GM21825 (cell line): ENCODE measurements around the gene CRPPA.

Experiments used
- ATAC-seq: cut with Tn5 transposase; IDR thresholded peaks from one replicate; pipeline ENCODE4 v1.9.1; 2021; ENCODE audit warnings: mild to moderate bottlenecking, moderate library complexity; ENCODE audit not compliant: unreplicated experiment

The CRPPA gene

GRCh38 chr7:16423761-16424160, 2.4 kb upstream of the CRPPA start:
- ATAC-seq, result no peak

GRCh38 chr7:16422917-16423316, 1.6 kb upstream of the CRPPA start:
- no peak for ATAC-seq

- ATAC-seq, result no peak
Observed at GRCh38 chr7:16422103-16422435, 731 bp upstream of the CRPPA start.

- ATAC-seq, result peak; percentile 88
Observed at GRCh38 chr7:16420649-16421332, 547 bp downstream of the CRPPA start.

- ATAC-seq, result no peak
Observed at GRCh38 chr7:16420329-16420648, 1.0 kb downstream of the CRPPA start.

GRCh38 chr7:16419859-16420258, 1.5 kb downstream of the CRPPA start:
- no peak for ATAC-seq

GRCh38 chr7:16419126-16419525, 2.2 kb downstream of the CRPPA start:
- no peak for ATAC-seq

- ATAC-seq, result no peak
Observed at GRCh38 chr7:16417906-16418305, 3.4 kb downstream of the CRPPA start.

- ATAC-seq, result no peak
Observed at GRCh38 chr7:16416289-16417282, 4.8 kb downstream of the CRPPA start.

- ATAC-seq, result no peak
Observed at GRCh38 chr7:16412274-16413254, 8.8 kb downstream of the CRPPA start.

- ATAC-seq, result no peak
Observed at GRCh38 chr7:16411391-16411790, 9.9 kb downstream of the CRPPA start.

- ATAC-seq, result no peak
Observed at GRCh38 chr7:16409777-16410176, 11.6 kb downstream of the CRPPA start.

- no peak for ATAC-seq
Observed at GRCh38 chr7:16404636-16405035, 16.7 kb downstream of the CRPPA start.

- ATAC-seq, result no peak
Observed at GRCh38 chr7:16403475-16403874, 17.9 kb downstream of the CRPPA start.

- no peak for ATAC-seq
Observed at GRCh38 chr7:16402940-16403339, 18.4 kb downstream of the CRPPA start.

- no peak for ATAC-seq
Observed at GRCh38 chr7:16402091-16402490, 19.2 kb downstream of the CRPPA start.

GRCh38 chr7:16400893-16401275, 20.5 kb downstream of the CRPPA start:
- no peak for ATAC-seq

GRCh38 chr7:16399916-16400892, 21.1 kb downstream of the CRPPA start:
- ATAC-seq, result no peak

- no peak for ATAC-seq
Observed at GRCh38 chr7:16399265-16399831, 22.0 kb downstream of the CRPPA start.
